GM21786 (cell line): Measurements from ENCODE around the gene RBM18.

ENCODE experiments used
- ATAC-seq: cut with Tn5 transposase; IDR thresholded peaks from one replicate; pipeline ENCODE4 v1.9.1; 2021; ENCODE audit not compliant: unreplicated experiment

The RBM18 gene, protein sequence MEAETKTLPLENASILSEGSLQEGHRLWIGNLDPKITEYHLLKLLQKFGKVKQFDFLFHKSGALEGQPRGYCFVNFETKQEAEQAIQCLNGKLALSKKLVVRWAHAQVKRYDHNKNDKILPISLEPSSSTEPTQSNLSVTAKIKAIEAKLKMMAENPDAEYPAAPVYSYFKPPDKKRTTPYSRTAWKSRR

DNA sequence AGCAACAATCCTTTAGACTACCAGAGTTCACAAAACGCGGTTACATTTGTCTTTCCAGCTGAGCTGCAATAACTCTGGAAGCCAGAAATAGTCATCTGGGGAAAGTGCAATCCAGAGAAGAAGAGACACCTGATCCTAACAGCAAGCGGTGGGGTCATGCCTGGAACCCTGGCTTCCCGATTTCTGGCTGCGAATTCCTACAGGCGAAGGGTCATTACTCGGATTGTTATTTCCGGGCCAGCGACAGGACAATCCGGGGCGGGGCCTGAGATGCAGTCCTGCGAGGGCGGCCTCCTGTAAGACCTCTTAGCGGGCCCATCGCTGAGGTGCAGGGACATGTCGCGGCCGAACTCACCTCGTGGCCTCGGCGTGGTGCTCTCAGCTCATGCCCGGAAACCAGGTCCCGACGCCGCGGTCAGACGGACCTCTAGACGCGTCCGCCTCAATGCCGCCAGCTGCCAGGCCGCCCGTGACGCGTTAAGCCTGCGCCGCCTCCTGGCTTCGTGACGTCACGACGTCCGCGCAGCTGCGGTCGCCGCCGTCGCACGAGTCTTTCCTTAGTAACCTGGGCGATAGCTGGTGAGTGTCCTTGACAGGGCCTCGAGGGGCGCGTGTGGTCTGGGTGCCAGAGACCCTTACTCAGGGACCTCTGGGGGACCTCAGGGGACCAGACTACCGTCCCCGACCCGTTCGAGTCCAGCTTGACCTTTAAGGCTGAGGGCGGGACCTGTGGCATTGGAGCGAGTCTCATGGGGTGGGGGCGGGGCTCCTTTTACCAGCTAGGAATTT lies at the start of gene RBM18, which contains the start of gene MRRF:
Gene RBM18, minus strand, starts transcription at position 481 of the 789 bp plus-strand sequence. CDS start 3,348 bp downstream, outside the sequence.
Gene MRRF, plus strand, starts transcription at position 523 of the 789 bp plus-strand sequence. CDS start 6,010 bp downstream, outside the sequence.
- peak; percentile 77 for ATAC-seq

DNA sequence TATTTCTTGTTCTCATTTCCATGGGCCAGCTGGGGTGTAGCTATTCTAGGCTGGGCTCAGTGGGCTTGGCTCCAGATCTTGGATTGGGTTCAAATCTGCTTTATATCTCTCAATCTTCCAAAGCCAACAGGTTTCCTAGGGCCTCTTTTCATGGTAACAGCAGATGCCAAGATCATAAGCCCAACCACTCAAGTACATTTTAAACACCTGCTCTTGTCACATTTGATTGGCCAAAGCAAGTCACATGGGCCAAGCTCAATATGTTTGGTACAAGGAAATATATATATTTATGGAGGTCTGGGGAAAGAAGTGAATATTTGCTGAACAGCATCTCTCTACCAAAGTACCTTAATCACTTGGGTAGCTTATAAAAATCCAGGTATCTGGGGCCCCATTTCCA lies 49.5 kb upstream of the RBM18 start:
- no peak for ATAC-seq

DNA sequence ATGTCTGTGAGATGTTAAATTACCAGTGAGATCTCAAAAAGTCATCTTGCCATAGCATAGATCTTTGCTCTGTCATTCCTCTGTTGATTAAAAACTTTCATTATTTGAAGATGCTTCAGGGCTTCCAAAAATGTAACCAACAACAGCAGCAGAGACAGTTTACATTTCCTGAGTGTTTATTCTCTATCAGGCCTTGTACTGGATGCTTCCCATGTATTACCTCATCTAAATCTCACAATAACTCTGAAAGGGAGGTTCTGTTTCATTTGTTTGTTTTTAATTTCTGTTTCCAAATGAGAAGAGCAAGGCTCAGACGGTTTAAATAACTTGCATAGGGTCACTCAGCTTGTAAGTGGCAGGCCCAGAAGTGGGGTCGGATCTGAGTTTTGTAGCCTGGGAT lies 45.2 kb upstream of the RBM18 start:
- ATAC-seq, result no peak

DNA sequence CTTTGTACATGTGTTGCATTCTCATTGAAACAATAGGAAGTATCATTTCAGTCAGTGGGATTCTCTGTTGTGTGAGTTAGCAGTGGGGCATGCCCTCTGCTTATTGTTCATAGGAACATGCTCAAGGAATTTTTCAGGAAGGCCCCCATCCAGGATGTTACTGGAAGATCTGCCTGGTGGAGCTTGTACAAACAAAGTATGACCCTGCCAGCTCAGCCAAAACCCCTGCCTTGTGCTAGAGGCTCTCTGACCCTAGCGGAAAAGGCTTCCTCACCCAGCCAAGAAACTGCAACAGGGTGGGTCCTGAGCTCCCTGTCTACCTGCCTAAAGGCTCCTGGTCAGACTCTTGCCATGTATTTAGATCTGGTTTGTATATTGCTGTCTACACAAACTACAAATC lies 43.3 kb upstream of the RBM18 start:
- ATAC-seq, result no peak

DNA sequence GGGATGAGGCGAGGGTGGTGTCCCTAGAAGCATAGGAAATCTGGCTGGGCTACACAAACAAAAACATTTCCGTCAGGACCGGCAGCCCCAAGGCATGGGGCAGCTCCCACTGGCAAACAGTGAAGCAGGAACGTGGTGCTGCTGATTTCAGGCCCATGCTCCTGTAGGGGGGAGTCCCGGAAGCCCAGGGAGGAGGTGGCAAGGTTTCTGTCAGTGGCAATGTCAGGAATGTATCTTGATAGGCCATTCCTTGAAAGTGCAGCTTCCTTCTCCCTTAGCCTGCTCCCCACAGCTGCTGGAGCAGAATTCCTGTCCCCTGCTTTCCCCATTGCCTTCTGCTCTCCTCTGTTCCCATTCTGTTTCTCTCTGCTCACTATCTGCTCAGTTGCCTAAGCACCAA lies 42.4 kb upstream of the RBM18 start:
- ATAC-seq, result no peak

DNA sequence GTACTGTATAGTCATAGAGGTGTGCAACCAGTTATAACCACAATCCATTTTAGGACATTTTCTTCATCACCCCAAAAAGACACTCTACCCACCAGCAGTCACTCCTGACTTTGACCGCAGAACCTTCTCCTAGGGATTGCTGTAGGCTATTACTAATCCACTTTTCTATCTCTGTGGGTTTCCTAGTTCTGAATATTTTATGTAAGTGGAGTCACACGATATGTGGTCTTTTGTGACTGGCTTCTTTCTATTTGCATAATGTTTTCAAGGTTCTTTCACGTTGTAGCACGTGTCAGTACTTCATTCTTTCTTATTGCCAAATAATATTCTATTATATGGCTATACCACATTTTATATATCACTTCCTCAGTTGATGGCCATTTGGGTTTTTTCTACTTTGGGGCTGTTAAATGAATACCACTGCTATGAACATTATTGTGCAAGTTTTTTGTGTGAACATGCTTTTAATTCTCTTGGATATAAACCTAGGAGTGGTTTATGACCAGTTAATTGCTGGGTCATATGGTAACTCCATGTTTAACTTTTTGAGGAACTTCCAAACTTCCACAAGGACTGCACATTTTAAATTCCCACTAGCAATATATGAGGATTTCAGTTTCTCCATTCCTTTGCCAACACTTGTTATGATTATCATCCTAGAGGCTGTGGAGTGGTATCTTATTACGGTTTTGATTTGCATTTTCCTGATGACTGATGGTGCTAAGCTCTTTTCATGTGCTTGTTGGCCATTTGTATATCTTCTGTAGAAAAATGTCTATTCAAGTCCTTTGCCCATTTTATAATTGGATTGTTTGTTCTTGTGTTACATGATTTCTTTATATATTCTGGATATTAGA lies 37.8 kb upstream of the RBM18 start:
- ATAC-seq, result no peak

DNA sequence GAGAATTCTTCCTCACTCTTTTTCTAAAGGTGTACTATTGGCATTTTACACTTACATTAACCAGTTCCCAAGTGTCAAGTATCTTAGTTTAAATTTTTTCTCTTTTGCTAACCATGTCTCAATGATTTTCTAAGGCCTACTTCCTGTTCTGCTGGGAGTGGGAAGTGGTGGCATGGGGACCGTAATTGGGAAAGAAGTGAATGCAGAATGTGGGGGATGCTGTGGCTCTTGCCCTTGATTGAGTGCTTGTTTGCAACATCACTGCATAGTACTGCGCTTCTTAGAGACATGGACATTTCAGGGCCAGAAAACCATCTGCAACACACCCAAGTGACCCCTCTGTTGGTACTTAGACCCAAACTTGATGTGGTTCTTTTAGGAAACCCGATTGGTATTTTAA lies 32.9 kb upstream of the RBM18 start:
- ATAC-seq, result no peak

DNA sequence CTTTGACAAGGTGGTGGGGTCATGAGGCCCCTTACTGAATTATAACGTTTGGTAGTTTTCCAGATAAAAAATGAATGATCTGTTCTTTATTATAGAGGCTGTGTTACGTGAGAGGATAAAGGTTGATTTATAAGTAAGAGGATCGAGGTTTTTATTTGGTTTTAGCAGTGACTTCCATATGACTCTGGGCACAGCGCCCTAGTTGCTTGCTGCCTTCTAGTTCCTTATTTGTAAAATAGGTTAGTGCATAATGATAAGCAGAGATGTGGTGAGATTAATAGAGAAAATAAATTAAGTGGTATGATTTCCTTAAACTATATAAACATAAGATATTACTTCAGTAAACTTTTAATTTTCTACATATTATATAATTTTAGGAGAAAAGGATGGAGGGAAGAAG lies 29.9 kb upstream of the RBM18 start:
- no peak for ATAC-seq

DNA sequence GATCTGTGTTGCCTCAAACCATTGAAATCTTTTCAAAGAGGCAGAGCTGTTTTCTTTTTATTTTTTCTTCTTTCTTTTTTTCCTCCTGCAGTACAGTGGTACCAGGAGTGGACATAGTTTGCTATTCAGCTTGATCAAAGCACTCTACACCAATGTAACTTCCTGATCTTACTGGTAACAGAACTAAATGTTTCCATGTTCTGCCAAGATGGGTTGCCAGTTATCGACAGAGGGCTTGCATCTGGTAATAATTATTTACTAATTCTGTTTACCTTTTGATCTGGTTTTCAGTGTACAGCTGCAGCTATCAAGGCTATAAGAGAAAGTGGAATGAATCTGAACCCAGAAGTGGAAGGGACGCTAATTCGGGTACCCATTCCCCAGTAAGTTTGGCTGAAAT lies 26.8 kb upstream of the RBM18 start:
- ATAC-seq, result no peak

DNA sequence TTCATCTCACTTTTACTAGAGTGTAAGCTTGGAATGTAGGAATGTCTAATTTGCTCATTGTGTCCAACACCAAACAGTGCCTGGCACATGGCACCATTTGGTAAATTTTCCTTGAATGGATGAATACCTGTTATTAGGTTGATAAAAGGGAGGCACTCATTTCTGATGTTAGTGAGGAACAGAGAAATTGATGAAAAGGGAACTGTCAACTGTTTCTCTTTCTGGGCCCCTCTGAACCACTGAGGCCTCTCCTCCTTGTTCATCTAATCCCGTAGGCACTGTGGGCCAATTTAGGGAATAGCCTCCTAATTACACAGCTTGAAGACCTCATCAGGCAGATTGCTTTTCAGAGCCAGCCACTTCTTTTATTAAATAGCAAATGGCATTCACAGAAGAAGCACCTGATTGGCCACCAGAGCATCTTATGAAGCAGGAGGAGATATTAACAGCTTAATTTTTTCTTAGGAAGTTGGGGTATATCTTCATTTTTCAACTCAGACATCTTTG lies 22.6 kb upstream of the RBM18 start:
- ATAC-seq, result no peak

DNA sequence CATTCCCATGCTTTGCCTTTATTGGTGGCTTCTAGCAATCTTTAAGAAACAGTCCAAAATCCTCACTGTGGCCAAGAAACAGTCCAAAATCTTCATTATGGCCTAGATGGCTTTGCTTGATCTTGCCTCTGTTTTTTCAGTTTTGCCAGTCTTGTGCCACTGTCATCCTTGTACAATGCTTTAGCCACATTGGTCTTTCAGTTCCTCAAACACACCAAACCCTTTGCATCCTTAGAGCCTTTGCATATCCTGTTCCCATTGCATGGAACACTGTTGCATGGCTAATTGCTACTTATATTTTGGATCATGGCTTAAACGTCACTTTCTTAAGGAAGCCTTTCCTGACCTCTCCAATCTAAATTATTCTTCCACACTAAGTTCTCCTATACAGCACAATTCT lies 22.1 kb upstream of the RBM18 start:
- peak; percentile 71 for ATAC-seq

DNA sequence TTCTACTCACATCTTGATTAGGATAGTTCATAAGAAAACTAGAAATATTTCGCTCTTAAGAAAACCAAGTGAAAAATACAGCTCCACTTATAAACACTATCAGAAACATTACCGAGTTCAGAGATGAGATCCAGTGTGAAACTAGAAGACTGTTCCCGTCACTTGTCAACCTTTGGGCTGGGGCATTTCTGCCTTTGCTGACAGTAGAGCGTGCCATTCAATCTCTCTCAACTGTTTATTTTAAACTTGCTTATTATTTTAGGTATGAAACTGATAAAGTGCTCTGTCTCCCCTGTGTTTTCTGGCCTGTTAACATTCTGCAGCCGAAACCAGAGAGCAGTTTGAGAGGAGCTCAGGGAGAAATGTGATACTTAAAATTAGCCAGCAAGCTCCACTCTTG lies 16.7 kb upstream of the RBM18 start:
- no peak for ATAC-seq

DNA sequence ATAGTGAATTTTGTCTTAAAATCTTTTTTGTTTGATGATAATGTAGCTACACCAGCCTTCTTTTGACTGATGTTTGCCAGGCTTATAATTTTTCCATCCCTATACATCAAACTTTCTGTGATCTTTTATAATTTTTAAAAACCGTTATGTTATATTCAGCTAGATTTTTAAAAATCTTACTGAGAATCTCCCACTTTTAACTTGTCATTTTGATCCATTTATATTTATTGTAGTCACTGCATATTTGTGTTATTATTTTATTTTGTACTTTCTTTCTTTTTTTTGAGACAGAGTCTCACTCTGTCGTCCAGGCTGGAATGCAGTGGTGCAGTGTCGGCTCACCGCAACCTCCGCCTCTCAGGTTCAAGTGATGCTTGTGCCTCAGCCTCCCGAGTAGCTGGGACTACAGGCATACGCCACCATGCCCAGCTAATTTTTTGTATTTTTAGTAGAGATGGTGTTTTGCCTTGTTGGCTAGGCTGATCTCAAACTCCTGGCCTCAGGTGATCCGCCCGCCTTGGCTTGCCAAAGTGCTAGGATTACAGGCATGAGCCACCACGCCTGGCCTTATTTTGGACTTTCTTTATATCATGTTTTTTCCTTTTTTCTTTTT lies 12.8 kb upstream of the RBM18 start:
- no peak for ATAC-seq

DNA sequence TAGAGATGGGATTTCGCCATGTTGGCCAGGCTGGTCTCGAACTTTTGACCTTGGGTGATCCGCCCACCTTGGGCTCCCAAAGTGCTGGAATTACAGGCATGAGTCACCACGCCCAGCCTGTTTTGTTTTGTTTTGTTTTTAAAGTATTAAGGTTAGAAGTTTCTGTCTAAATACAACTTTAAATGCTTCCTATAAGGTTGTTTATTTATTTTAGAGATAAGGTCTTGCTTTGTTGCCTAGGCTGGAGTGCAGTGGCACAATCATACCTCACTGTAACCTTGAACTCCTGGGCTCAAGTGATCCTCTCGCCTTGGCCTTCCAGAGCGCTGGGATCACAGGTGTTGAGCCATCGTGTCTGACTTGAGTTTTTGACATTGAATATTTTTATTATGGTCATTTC lies 11.5 kb upstream of the RBM18 start:
- no peak for ATAC-seq

DNA sequence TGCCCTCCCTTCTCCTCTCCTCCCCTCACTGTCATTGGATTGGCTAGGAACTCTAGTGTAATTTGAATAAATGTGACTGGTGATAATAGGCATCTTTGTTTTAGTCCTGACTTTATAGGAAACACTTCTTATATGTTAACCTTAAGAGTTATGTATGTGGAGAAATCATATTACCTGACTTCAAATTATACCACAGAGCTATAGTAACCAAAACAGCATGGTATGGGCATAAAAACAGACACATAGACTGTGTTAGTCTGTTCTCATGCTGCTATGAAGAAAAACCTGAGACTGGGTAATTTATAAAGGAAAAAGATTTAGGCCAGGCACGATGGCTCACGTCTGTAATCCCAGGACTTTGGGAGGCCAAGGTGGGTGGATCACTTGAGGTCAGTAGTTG lies 9.4 kb upstream of the RBM18 start:
- ATAC-seq, result no peak

DNA sequence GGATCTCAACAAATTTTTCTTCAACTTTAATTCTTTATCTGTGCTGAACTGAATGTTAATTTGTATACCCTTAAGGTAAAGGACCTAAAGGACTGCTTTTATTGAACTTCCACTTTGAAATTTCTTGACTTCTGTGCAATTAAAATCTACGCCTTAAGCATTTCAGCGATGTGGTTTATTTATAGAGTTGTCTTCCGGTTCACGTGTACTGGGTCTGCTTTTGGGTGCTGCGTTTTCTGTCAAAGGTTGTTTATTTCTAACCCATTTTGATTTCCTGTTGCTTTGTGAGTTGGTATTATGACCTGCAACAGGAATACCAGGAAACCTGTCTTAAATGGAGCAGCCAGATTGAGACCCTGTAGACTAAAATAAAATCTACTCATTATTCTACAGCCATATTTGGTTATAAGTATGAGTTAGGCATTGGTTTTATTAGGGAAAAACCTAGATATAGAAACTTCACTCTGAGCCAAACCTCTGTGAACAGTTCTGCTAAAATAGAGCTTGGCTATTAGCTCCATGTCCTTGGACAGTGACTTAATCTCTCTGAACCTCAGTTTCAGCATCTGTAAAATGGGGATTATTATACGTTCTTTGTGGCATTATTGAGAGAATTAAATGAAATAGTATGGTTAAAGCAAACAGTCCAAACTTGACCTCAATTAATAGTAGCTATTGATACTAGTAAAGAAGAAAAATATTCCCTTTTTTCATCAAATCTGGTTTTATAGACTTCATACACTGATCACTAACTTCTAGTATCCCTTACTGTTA lies 3.6 kb upstream of the RBM18 start:
- no peak for ATAC-seq

DNA sequence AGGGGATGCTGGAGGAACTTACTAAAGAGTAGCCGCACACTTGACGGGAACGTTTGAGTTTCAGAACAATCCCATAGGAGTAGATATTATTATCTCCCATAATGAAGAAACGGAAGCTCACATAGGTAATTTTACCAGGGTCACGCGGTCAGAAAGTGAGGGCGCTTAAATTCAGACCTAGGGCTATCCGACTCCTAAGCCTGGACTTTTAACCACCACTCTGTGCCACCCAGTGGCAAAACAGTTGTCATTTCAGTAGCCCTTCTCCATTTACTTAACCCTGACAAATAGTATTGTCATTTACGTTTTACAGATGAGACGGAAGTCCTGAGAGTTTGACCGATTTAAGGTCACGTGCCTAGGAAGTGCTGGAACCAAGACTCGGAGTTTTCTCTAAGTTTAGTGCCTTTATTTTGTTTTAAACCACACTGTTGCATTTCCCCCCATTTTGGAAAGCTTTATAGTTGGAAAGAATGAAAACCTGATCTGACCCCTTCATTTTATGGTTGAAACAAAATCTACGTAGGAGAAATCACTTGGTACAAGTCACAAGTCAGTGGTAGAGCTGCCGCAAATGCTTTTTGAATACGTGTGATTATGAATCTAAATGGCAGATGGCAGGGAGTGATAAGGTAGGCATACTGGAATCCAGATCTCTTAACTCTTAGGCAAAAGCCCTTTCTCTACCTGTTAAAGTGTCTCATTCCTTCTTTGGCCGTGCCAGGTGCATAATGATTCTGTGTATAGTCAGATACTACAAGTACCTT lies 692 bp upstream of the RBM18 start:
- peak; percentile 34 for ATAC-seq

DNA sequence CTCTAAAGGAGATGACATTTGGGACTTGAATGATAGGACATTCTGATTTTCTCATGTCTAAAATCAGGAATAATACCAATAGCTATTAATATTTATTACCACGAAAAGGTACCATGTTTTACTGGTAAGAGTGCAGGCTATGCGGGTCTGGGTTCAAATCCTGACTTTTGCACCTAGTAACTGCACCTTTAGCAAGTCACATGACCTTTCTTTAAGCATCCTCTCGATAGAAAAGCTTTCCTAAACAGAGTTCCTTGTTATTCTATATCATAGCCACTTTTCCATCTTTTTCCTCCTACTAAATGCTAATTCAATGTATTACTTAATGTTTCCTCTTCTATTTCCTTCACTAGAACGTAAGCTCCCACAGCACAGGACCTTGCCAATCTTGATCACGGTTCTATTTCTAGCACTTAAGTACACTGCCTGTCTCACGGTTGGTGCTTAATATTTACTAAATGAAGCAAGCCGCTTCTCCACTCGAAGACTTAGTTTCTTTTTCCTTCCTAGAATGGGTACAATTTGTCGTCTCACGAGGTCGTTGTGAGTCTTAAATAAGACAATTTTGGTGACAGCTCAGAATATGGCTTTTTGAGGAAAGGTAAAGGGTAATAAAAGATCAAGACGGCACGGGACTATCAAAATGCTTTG lies 816 bp downstream of the RBM18 start:
- no peak for ATAC-seq

DNA sequence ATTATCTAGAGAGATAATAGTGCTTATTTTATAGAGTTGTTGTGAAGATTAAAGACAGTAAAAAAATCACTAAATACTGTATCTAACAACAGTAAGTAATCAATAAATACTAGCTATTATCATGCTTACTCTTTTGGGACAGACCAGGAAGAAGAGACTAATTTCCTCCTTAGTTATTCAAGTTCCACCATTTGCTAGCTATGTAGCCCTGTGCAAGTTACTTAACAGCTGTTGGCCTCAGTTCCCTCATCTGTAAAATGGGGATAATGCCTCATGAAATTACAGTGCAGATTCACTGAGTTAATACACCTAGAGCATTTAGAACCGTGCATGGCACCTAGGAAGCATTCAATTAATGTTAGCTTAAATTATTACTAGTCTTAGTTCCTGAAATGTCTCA lies 2.6 kb downstream of the RBM18 start:
- ATAC-seq, result no peak
